NCI-H82 (cell line): ENCODE data around the gene THEMIS.

Experiments
- DNase-seq: peaks from one replicate; lab custom pipeline; 2025; lab: John Stamatoyannopoulos, UW

Gene THEMIS

GRCh38 chr6:127858727-127859391 is 42.0 kb downstream of the THEMIS start:
- peak; percentile 8 for DNase-seq

- DNase-seq, result no peak
Measured at GRCh38 chr6:127857051-127857637, 43.7 kb downstream of the THEMIS start.

- DNase-seq, result no peak
Measured at GRCh38 chr6:127855542-127856159, 45.2 kb downstream of the THEMIS start.

GRCh38 chr6:127854009-127854408 is 46.8 kb downstream of the THEMIS start:
- DNase-seq, result no peak

- no peak for DNase-seq
Measured at GRCh38 chr6:127851197-127851596, 49.7 kb downstream of the THEMIS start.

- DNase-seq, result no peak
Measured at GRCh38 chr6:127845242-127845641, 55.6 kb downstream of the THEMIS start.

GRCh38 chr6:127844529-127844928 is 56.3 kb downstream of the THEMIS start:
- no peak for DNase-seq

GRCh38 chr6:127843582-127843981 is 57.3 kb downstream of the THEMIS start:
- no peak for DNase-seq

- DNase-seq, result no peak
Measured at GRCh38 chr6:127842562-127842961, 58.3 kb downstream of the THEMIS start.

GRCh38 chr6:127841811-127842210 is 59.0 kb downstream of the THEMIS start:
- no peak for DNase-seq

- DNase-seq, result no peak
Measured at GRCh38 chr6:127834136-127834535, 66.7 kb downstream of the THEMIS start.

GRCh38 chr6:127833336-127833735 is 67.5 kb downstream of the THEMIS start:
- no peak for DNase-seq

GRCh38 chr6:127832381-127832780 is 68.5 kb downstream of the THEMIS start:
- no peak for DNase-seq

- DNase-seq, result no peak
Measured at GRCh38 chr6:127824061-127824460, 76.8 kb downstream of the THEMIS start.

GRCh38 chr6:127821431-127821830 is 79.4 kb downstream of the THEMIS start:
- no peak for DNase-seq

GRCh38 chr6:127818149-127818548 is 82.7 kb downstream of the THEMIS start:
- no peak for DNase-seq

GRCh38 chr6:127816643-127817042 is 84.2 kb downstream of the THEMIS start:
- no peak for DNase-seq

- no peak for DNase-seq
Measured at GRCh38 chr6:127813699-127814027, 87.2 kb downstream of the THEMIS start.

GRCh38 chr6:127812985-127813698 is 87.7 kb downstream of the THEMIS start:
- no peak for DNase-seq

- DNase-seq, result peak; percentile 44
Measured at GRCh38 chr6:127811900-127812570, 88.8 kb downstream of the THEMIS start.

GRCh38 chr6:127807806-127808517 is 92.9 kb downstream of the THEMIS start:
- no peak for DNase-seq

- DNase-seq, result peak; percentile 2
Measured at GRCh38 chr6:127796713-127797112, 104.1 kb downstream of the THEMIS start.
